ENCODE data around the gene SLC39A11. TPM values are rescaled to one million over a fixed set of nuclear protein-coding genes. Genes with fewer than 3 reads are reported as not detected.

The SLC39A11 gene
- total RNA-seq, 1 experiment from 2014 or later: 56.1 TPM

DNA sequence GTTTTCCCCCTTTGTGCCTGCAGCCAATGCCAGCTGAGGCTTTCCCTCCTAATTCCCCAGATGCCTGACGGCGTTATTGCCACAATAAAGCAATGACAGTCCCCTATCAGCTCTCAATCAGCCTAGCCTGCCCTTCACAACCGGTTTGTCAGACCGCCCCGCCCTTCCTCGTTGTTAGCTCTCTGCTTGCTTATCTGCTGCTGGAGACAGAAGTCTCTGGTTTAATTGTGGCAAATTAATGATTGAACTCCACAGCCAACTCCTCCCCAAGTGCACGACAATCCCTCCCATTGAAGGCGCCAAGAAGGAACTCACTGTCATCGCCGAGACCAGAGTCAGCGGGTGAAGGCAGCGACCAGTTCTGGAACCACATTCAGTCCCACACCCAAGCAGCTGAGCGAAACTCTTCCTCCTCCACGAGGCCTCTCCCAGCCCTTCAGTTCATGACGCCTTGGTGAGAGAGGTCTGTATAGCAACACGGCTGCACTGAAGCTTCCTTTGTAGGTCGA lies 474.4 kb downstream of the SLC39A11 start:
- Histone ChIP-seq H3K36me3 (ENCODE audit: control insufficient read depth, insufficient read depth, low read length) (no peaks in the 10 kb centered on the region), H3K27ac (ENCODE audit: low read length) (peak overlapping the region; percentile 65), H3K4me1 (ENCODE audit: control insufficient read depth, insufficient read depth, low read length) (peaks cover 49% of the 10 kb centered on the region), H3K4me3 (ENCODE audit: low read depth in 2 of 2, low read length in 2 of 2) (peak overlapping the region; percentile 2 to 42; a peak in 3 of 4 replicates), H3K27me3 (ENCODE audit: control insufficient read depth, insufficient read depth, low read length) (no peaks in the 10 kb centered on the region), H3K9me3 (ENCODE audit: control insufficient read depth, insufficient read depth, low read depth, low read length) (no peaks in the 10 kb centered on the region)
- in situ Hi-C loops (cut with HindIII; ENCODE audit: low pct_unique_long_range_greater_than_20kb, low sequenced_read_pairs): no loop called here
- ChIA-PET POLR2A (interaction anchor here (1.4 kb wide), 1 partner anchor 25 kb away, joined by 4 read pairs; no protein-coding TSS in a partner anchor), CTCF (interaction anchor here (0.6 kb wide), 1 partner anchor 137 kb away, joined by 3 read pairs; no protein-coding TSS in a partner anchor)
- no TSS peak for BruUV-seq (replicated peaks)
- no peak for TF ChIP-seq SIN3A (IDR thresholded peaks at IDR 0.05; ENCODE audit: borderline replicate concordance, insufficient read depth, low read depth, low read length)
- TF ChIP-seq, protein P1, sequence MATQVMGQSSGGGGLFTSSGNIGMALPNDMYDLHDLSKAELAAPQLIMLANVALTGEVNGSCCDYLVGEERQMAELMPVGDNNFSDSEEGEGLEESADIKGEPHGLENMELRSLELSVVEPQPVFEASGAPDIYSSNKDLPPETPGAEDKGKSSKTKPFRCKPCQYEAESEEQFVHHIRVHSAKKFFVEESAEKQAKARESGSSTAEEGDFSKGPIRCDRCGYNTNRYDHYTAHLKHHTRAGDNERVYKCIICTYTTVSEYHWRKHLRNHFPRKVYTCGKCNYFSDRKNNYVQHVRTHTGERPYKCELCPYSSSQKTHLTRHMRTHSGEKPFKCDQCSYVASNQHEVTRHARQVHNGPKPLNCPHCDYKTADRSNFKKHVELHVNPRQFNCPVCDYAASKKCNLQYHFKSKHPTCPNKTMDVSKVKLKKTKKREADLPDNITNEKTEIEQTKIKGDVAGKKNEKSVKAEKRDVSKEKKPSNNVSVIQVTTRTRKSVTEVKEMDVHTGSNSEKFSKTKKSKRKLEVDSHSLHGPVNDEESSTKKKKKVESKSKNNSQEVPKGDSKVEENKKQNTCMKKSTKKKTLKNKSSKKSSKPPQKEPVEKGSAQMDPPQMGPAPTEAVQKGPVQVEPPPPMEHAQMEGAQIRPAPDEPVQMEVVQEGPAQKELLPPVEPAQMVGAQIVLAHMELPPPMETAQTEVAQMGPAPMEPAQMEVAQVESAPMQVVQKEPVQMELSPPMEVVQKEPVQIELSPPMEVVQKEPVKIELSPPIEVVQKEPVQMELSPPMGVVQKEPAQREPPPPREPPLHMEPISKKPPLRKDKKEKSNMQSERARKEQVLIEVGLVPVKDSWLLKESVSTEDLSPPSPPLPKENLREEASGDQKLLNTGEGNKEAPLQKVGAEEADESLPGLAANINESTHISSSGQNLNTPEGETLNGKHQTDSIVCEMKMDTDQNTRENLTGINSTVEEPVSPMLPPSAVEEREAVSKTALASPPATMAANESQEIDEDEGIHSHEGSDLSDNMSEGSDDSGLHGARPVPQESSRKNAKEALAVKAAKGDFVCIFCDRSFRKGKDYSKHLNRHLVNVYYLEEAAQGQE (IDR thresholded peaks at IDR 0.05; ENCODE audit: insufficient read depth in 1 of 2, low read depth in 2 of 2, low read length in 1 of 2): no peak
- no peak for TF ChIP-seq TCF7L2 (IDR thresholded peaks at IDR 0.05; ENCODE audit: low read depth, low read length)
- TF ChIP-seq, protein P2, sequence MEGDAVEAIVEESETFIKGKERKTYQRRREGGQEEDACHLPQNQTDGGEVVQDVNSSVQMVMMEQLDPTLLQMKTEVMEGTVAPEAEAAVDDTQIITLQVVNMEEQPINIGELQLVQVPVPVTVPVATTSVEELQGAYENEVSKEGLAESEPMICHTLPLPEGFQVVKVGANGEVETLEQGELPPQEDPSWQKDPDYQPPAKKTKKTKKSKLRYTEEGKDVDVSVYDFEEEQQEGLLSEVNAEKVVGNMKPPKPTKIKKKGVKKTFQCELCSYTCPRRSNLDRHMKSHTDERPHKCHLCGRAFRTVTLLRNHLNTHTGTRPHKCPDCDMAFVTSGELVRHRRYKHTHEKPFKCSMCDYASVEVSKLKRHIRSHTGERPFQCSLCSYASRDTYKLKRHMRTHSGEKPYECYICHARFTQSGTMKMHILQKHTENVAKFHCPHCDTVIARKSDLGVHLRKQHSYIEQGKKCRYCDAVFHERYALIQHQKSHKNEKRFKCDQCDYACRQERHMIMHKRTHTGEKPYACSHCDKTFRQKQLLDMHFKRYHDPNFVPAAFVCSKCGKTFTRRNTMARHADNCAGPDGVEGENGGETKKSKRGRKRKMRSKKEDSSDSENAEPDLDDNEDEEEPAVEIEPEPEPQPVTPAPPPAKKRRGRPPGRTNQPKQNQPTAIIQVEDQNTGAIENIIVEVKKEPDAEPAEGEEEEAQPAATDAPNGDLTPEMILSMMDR (IDR thresholded peaks at IDR 0.05): no peak
- TF ChIP-seq POLR2AphosphoS5 (IDR thresholded peaks at IDR 0.05; ENCODE audit: low read depth, low read length): no peak
- ATAC-seq (peak; percentile 59), DNase-seq (ENCODE audit: low read depth, low spot score) (no peak)
- intact Hi-C loops (cut with micrococcal nuclease; ENCODE audit: unreplicated experiment): no loop called here

DNA sequence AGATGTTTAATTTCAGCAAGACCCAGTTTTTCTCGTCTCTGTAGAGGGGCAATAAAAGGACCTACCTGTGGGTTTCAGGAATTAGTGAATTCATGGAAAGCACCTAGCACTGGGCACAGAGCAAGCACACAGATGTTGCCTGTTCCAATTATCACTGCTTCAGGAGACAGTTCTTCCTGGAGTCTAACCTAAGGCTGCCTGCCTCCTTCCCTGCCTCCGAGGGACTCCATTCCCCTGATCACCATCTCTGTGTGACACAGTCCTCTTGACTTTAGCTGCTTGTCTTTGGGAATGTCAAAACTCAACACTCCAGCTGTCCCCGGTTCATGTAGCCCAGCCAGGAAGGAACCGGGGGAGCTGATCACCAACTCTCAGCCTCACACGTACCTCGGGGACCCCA lies 474.9 kb downstream of the SLC39A11 start:
- DNase-seq (ENCODE audit: low read depth, low spot score) (no peak), ATAC-seq (peak; percentile 4; the same call in 1 of the 2 replicates)
- intact Hi-C loops (cut with micrococcal nuclease; ENCODE audit: unreplicated experiment) (no loop called here), in situ Hi-C loops (cut with HindIII; ENCODE audit: low pct_unique_long_range_greater_than_20kb, low sequenced_read_pairs) (no loop called here)
- no peaks in the 10 kb centered on the region for H3K9me3 ChIP-seq (ENCODE audit: control insufficient read depth, insufficient read depth, low read depth, low read length)
- no TSS peak for BruUV-seq (replicated peaks)
- peak overlapping the region; percentile 65 for H3K27ac ChIP-seq (ENCODE audit: low read length)
- peak overlapping the region in 1 of 2 experiments; percentile 42; a peak in 2 of 4 replicates for H3K4me3 ChIP-seq (ENCODE audit: low read depth in 2 of 2, low read length in 2 of 2)
- ChIA-PET POLR2A (interaction anchor here (1.4 kb wide), 1 partner anchor 25 kb away, joined by 4 read pairs; no protein-coding TSS in a partner anchor), CTCF (no interaction called here)
- H3K27me3 ChIP-seq (ENCODE audit: control insufficient read depth, insufficient read depth, low read length): no peaks in the 10 kb centered on the region
- no peaks in the 10 kb centered on the region for H3K36me3 ChIP-seq (ENCODE audit: control insufficient read depth, insufficient read depth, low read length)
- H3K4me1 ChIP-seq (ENCODE audit: control insufficient read depth, insufficient read depth, low read length): peaks cover 50% of the 10 kb centered on the region
- TF ChIP-seq, protein P2 (IDR thresholded peaks at IDR 0.05): no peak
- no peak for TF ChIP-seq POLR2AphosphoS5 (IDR thresholded peaks at IDR 0.05; ENCODE audit: low read depth, low read length)
- TF ChIP-seq TCF7L2 (IDR thresholded peaks at IDR 0.05; ENCODE audit: low read depth, low read length): no peak
- TF ChIP-seq, protein P1 (IDR thresholded peaks at IDR 0.05; ENCODE audit: insufficient read depth in 1 of 2, low read depth in 2 of 2, low read length in 1 of 2): no peak
- no peak for TF ChIP-seq SIN3A (IDR thresholded peaks at IDR 0.05; ENCODE audit: borderline replicate concordance, insufficient read depth, low read depth, low read length)

Measured in Panc1 (cell line).